GM12878 (cell line): ENCODE measurements around the gene OTULINL. TPM values are rescaled to one million over a fixed set of nuclear protein-coding genes. Genes with fewer than 3 reads are reported as not detected.

Source experiments
- ATAC-seq: fragments of 200-7000 bp; cut with Tn5 transposase; 3 replicates; pipeline ENCODE4 v1.9.1; 2020; ENCODE audit warnings: mild to moderate bottlenecking, moderate library complexity
- BruUV-seq: library from RNA; stranded (reverse); fragments of 400-500 nt; replicated peaks from 2 replicates; lab custom pipeline; 2021; lab: Mats Ljungman, UMichigan
- CTCF ChIA-PET: fragments of 300-600 bp; sonication (Branson Sonifier 250); formaldehyde crosslinking; extraction: SDS; loops from one replicate; lab custom pipeline; 2021; ENCODE audit warnings: inconsistent platforms; lab: Yijun Ruan, JAX
- POLR2A ChIA-PET: fragments of 350-600 bp; formaldehyde crosslinking; extraction: SDS; loops from one replicate; lab custom pipeline; 2021; ENCODE audit warnings: inconsistent platforms; lab: Charles Lee
- RAD21 ChIA-PET: fragments of 300-600 bp; sonication (Branson Sonifier 250); formaldehyde crosslinking; loops from one replicate; lab custom pipeline; 2023; ENCODE audit warnings: antibody characterized with exemption; ENCODE audit not compliant: unreplicated experiment; lab: Charles Lee
- SMC1A ChIA-PET: fragments of 300-600 bp; sonication (Branson Sonifier 250); formaldehyde crosslinking; loops from one replicate; lab custom pipeline; 2023; ENCODE audit not compliant: unreplicated experiment, uncharacterized antibody; lab: Charles Lee
- DNase-seq: peaks from one replicate; pipeline ENCODE4 v3.0.0-alpha.2; 2011; ENCODE audit warnings: low read depth, low spot score
- FAIRE-seq: peaks from 3 replicates; lab custom pipeline; 2011; peaks lifted over from hg19 to GRCh38; lab: Jason Lieb, UNC
- H2AFZ ChIP-seq: 2 replicates; pipeline ENCODE4 v1.6.0; 2011; ENCODE audit warnings: low read depth, low read length, control low read depth; ENCODE audit not compliant: control insufficient read depth
- H3K27ac ChIP-seq: 2 replicates; pipeline ENCODE4 v1.5.1; 2011; ENCODE audit warnings: control low read depth; ENCODE audit not compliant: control insufficient read depth, insufficient read depth
- H3K27me3 ChIP-seq, 2 experiments: replicated peaks in 1 of 2; 2 replicates each; pipeline versions ENCODE4 v1.6.0 to v1.6.1; 2011; ENCODE audit warnings: low read length in 1 of 2; ENCODE audit not compliant: control insufficient read depth in 2 of 2, insufficient read depth in 2 of 2
- H3K36me3 ChIP-seq, 2 experiments: 2 replicates each; pipeline ENCODE4 v1.5.1; 2011; ENCODE audit warnings: low read length in 1 of 2; ENCODE audit not compliant: control insufficient read depth in 2 of 2, insufficient read depth in 2 of 2
- H3K4me1 ChIP-seq: 2 replicates; pipeline ENCODE4 v1.6.1; 2011; ENCODE audit warnings: mild to moderate bottlenecking, low read length, moderate library complexity, mixed read lengths; ENCODE audit not compliant: control insufficient read depth, insufficient read depth
- H3K4me2 ChIP-seq: 2 replicates; pipeline ENCODE4 v1.6.0; 2011; ENCODE audit warnings: control low read depth; ENCODE audit not compliant: control insufficient read depth, insufficient read depth
- H3K4me3 ChIP-seq: fragments of 200-600 bp; sonication (generic); 2 replicates; pipeline ENCODE4 v1.5.1; 2016
- H3K79me2 ChIP-seq: 2 replicates; pipeline ENCODE4 v1.6.0; 2011; ENCODE audit warnings: low read length; ENCODE audit not compliant: control insufficient read depth, insufficient read depth
- H3K9ac ChIP-seq: 2 replicates; pipeline ENCODE4 v1.8.0; 2011; ENCODE audit warnings: low read length, control low read depth, mixed read lengths; ENCODE audit not compliant: control insufficient read depth, insufficient read depth
- H3K9me3 ChIP-seq: replicated peaks from 3 replicates; pipeline ENCODE4 v1.5.1; 2011; ENCODE audit warnings: mild to moderate bottlenecking, low read length; ENCODE audit not compliant: control insufficient read depth, insufficient read depth
- H4K20me1 ChIP-seq: 2 replicates; pipeline ENCODE4 v1.6.0; 2011; ENCODE audit not compliant: control insufficient read depth, insufficient read depth
- BCLAF1 ChIP-seq: fragments of 450-650 bp; IDR thresholded peaks from 2 replicates; pipeline ENCODE4 v1.6.1; 2017; ENCODE audit warnings: antibody characterized with exemption, mild to moderate bottlenecking, moderate library complexity
- CBFB ChIP-seq: IDR thresholded peaks from 2 replicates; pipeline ENCODE4 v1.6.1; 2016; ENCODE audit warnings: antibody characterized with exemption, low read depth
- CUX1 ChIP-seq: IDR thresholded peaks from 2 replicates; pipeline ENCODE4 v1.6.1; 2012; ENCODE audit warnings: improper control_type of control experiment, low read depth, low read length; ENCODE audit not compliant: insufficient replicate concordance
- ETV6 ChIP-seq, 2 experiments: fragments of 450-650 bp in 1 of 2; IDR thresholded peaks in 1 of 2; conservative IDR thresholded peaks in 1 of 2; 2 replicates each; pipeline ENCODE4 v1.6.1; 2014; ENCODE audit warnings: antibody characterized with exemption in 1 of 2, borderline replicate concordance in 1 of 2, low read depth in 1 of 2, mild to moderate bottlenecking in 1 of 2, moderate library complexity in 1 of 2
- FOS ChIP-seq: IDR thresholded peaks from 3 replicates; pipeline ENCODE4 v1.6.1; 2011; ENCODE audit warnings: borderline replicate concordance; ENCODE audit not compliant: insufficient read length; ENCODE audit errors: extremely low read depth
- FOXK2 ChIP-seq: fragments of 450-650 bp; IDR thresholded peaks from 2 replicates; pipeline ENCODE4 v1.6.1; 2017; ENCODE audit warnings: mild to moderate bottlenecking, moderate library complexity
- POLR2A ChIP-seq: IDR thresholded peaks from 2 replicates; pipeline ENCODE4 v1.6.1; 2011; ENCODE audit warnings: low read depth, mild to moderate bottlenecking, low read length
- REST ChIP-seq: IDR thresholded peaks from 2 replicates; pipeline ENCODE4 v1.6.1; 2012; ENCODE audit warnings: mild to moderate bottlenecking, low read depth, low read length
- RFX5 ChIP-seq: IDR thresholded peaks from 2 replicates; pipeline ENCODE4 v1.6.1; 2011; ENCODE audit warnings: low read depth, low read length, improper control_type of control experiment
- SIX5 ChIP-seq: IDR thresholded peaks from 2 replicates; pipeline ENCODE4 v1.6.1; 2011; ENCODE audit warnings: mild to moderate bottlenecking, low read depth, low read length, moderate library complexity; ENCODE audit not compliant: severe bottlenecking
- TAF1 ChIP-seq: IDR thresholded peaks from 2 replicates; pipeline ENCODE4 v1.6.1; 2011; ENCODE audit warnings: mild to moderate bottlenecking, low read depth, low read length, borderline replicate concordance
- ZNF207 ChIP-seq: fragments of 450-650 bp; IDR thresholded peaks from 2 replicates; pipeline ENCODE4 v1.6.1; 2014; ENCODE audit warnings: antibody characterized with exemption, mild to moderate bottlenecking, borderline replicate concordance
- ZNF24 ChIP-seq: fragments of 450-650 bp; IDR thresholded peaks from 2 replicates; pipeline ENCODE4 v1.6.1; 2017; ENCODE audit warnings: antibody characterized with exemption, mild to moderate bottlenecking
- WGBS: methylation state at CpG from one replicate; pipeline ENCODE4 v1.1.6; 2016; ENCODE audit warnings: low lambda C conversion rate; ENCODE audit not compliant: insufficient replicate concordance, insufficient coverage; ENCODE audit errors: missing lambda C conversion rate; 5-methylcytosine and 5-hydroxymethylcytosine counted together
- in situ Hi-C: fragments of 300-500 bp; cut with MboI; formaldehyde crosslinking; loops from 9 replicates; pipeline ENCODE4 v1.14.3; 2018; ENCODE audit warnings: mixed read lengths
- intact Hi-C: fragments of 100-400 bp; cut with micrococcal nuclease; formaldehyde crosslinking; loops from one replicate; pipeline ENCODE4 v1.14.2; 2022; ENCODE audit not compliant: unreplicated experiment
- polyA plus RNA-seq, 11 experiments: library from polyadenylated mRNA; depleted of rRNA in 4 of 11; unstranded in 6 of 11; stranded (reverse) in 5 of 11; fragments of >200 nt; fragmentation: Nextera tagmentation in 4 of 11; fragmentation: Illumina TruSeq in 1 of 11; extraction: Ambion mirVana in 4 of 11; extraction: Trizol in 1 of 11; gene quantifications; 1 replicate in 1 of 11; 2 replicates in 10 of 11; pipeline versions ENCODE4 v1.2.1 to v1.2.3, GENCODE V29; 2011 to 2016; ENCODE audit warnings: inconsistent platforms in 2 of 11, missing spikeins in 2 of 11, low read depth in 1 of 11
- total RNA-seq, 4 experiments: library from RNA; depleted of rRNA in 3 of 4; stranded (reverse); fragments of >200 nt in 3 of 4; fragmentation: Illumina TruSeq in 1 of 4; extraction: Trizol in 1 of 4; gene quantifications; 2 replicates each; pipeline versions ENCODE4 v1.2.1 to v1.2.3, GENCODE V29; 2013 to 2021

Gene OTULINL
- total and polyA plus RNA-seq, 10 of the 15 experiments (the other 5 are each of a cell fraction or from before 2014, with no cell fraction given): 0.60 to 4.7 (median 1.8) TPM

- FAIRE-seq (no peak), DNase-seq (no peak), ATAC-seq (peak; percentile 40)
- SMC1A ChIA-PET: interaction anchor here (1.0 to 1.2 kb wide), 2 partner anchors 16 to 50 kb away, joined by 3 to 4 read pairs; no protein-coding TSS in a partner anchor
- H3K36me3 ChIP-seq: no peaks in the 10 kb centered on the region
- CTCF ChIA-PET: no interaction called here
- peak overlapping the region; percentile 28; the same call in 1 of the 2 replicates for H3K27ac ChIP-seq
- in situ Hi-C loops: no loop called here
- no peaks in the 10 kb centered on the region for H3K27me3 ChIP-seq
- no peak overlapping the region for H3K4me3 ChIP-seq
- H3K9me3 ChIP-seq: no peaks in the 10 kb centered on the region
- WGBS: 47% methylated on average over 2 of the region's 2 CpGs
- H3K4me1 ChIP-seq: peaks cover 51% of the 10 kb centered on the region
- POLR2A ChIA-PET: no interaction called here
- peak overlapping the region; percentile 38; the same call in 1 of the 2 replicates for H3K4me2 ChIP-seq
- no peak overlapping the region for H3K9ac ChIP-seq
- no peaks in the 10 kb centered on the region for H4K20me1 ChIP-seq
- H3K79me2 ChIP-seq: peaks cover 1% of the 10 kb centered on the region; the same call in 1 of the 2 replicates
- RAD21 ChIA-PET: no interaction called here
- no peak overlapping the region; the same call in 1 of the 2 replicates for H2AFZ ChIP-seq
- no TSS peak for BruUV-seq
- intact Hi-C loops: no loop called here
- TF ChIP-seq BCLAF1: no peak
- TF ChIP-seq POLR2A: no peak
- no peak for TF ChIP-seq TAF1
- no peak for TF ChIP-seq FOS
- TF ChIP-seq ZNF207: no peak
- no peak for TF ChIP-seq SIX5
- no peak for TF ChIP-seq CBFB
- no peak for TF ChIP-seq RFX5
- no peak for TF ChIP-seq CUX1
- TF ChIP-seq ZNF24: no peak
- TF ChIP-seq REST: no peak
- TF ChIP-seq ETV6 (conservative IDR thresholded peaks at IDR 0.05 in 1 of 2, IDR thresholded peaks at IDR 0.05 in 1 of 2; ENCODE audit: borderline replicate concordance in 1 of 2, low read depth in 1 of 2): no peak
- no peak for TF ChIP-seq FOXK2
Observed at GRCh38 chr5:14598225-14598624, 16.6 kb downstream of the OTULINL start.
